GM19455 (cell line): ENCODE measurements around the gene CHRNG.
"Not testable (repeated sequence)": the region's sequence is repeated elsewhere in the genome, so short reads cannot be mapped to it uniquely, and the experiment has no call there.

Experiments used
- ATAC-seq: cut with Tn5 transposase; IDR thresholded peaks from one replicate; pipeline ENCODE4 v1.9.1; 2021; ENCODE audit not compliant: unreplicated experiment

CHRNG gene

DNA sequence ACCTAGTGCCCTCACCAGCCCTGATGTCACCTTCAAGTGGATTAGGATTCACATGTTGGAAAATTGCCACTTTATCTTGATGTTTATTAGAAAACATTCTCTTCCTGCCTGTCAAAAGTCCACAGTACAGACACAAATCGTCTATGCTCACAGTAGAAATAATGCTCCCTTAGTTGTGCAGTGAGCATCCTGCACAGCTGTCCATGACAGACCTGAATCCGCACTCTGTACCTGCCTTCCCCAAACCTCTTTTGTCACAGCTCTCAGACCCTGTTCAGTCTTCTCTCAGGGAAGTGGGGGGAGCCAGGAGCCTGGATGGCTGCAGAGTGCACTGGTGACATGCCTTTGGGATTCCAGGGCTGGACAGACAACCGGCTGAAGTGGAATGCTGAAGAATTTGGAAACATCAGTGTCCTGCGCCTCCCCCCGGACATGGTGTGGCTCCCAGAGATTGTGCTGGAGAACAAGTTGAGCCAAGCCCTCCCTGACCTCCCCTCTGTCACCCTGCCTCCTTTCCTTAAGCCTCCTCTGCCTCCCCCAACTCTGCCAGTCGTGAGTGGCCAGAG lies 11.5 kb upstream of the CHRNG start:
- no peak for ATAC-seq

DNA sequence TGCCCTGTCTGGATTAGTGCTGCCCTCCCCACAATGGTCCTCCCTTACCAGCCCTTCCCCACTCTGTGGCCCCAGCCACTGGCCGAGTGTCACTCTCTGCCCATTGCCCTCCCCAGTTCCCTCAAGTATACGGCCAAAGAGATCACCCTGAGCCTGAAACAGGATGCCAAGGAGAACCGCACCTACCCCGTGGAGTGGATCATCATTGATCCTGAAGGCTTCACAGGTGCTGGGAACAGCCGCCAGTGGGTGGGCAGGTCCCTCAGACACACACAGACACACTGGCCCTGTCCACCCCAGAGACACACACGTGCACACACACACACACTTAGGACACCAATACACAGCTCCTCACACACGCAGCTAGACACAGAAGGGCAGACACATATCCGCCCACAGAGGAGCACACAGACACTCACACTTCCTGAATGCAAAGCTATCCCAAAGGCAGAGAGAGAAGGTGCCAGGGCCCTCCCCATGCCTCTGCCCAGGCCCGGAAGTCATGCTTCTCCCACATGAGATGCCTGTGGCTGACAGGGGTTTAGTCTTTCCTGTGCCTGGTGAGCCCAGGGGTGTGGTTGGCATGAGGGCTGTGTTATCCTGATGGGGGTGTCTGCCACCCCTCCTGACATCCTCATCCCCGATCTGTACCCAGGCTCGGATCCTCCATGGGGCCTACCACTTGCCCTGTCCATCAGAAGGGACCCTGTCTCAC lies 10.6 kb upstream of the CHRNG start:
- ATAC-seq, result no peak

DNA sequence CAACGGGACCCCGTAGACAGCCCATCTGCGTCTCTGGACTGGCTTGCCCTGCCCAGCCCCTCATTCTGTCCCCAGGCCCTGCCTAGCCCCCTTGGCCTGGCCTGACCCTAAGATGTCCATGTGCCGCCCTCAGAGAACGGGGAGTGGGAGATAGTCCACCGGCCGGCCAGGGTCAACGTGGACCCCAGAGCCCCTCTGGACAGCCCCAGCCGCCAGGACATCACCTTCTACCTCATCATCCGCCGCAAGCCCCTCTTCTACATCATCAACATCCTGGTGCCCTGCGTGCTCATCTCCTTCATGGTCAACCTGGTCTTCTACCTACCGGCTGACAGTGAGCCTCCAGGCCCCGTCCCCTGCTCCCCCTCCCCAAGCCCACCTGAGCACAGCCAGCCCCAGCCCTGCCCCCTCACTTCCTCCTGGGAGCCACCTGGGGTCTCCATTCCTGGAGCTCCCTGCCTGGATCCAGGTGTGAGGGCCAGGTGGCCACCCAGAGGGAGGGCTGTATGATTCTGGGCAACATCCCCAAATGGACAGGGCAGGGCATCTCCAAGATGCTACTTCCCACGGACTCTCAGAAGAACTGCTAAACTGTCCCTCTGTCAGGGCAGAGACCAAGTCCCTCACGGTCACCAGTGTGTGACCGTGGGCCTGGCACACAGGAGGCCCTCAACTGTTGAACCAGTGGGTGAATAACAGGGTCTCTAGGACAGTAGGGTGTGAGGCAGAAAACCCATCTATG lies 9.5 kb upstream of the CHRNG start:
- ATAC-seq, result no peak

DNA sequence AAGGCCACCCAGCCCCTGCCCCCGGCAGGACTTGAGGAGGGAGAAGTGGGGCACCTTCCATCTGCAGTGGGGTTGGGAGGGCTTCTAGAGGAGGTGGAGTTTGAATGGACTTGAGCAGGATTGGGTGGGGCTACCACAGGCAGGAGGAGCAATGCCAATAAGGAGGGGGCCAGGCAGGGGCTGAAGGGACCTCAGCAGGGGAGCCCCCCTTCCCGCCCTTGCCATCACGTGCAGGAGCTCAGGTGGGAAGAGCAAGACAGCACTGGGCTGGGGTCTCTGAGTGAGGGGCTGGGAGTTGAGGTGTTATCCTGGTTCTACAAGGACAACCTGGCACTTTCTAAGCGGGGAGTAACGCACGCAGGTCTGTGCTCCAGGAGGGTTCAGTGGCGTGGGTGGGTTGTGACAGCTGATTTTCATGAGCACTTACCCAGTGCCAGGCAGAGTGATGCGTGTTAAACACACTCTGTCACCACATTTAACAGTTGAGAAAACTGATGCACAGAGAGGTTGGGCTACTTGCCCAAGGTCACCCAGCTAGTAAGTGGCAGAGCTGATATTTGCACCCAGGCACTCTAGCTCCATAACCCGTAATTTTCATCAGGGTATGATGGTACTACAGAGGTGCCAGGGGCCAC lies 8.7 kb upstream of the CHRNG start:
- no peak for ATAC-seq

DNA sequence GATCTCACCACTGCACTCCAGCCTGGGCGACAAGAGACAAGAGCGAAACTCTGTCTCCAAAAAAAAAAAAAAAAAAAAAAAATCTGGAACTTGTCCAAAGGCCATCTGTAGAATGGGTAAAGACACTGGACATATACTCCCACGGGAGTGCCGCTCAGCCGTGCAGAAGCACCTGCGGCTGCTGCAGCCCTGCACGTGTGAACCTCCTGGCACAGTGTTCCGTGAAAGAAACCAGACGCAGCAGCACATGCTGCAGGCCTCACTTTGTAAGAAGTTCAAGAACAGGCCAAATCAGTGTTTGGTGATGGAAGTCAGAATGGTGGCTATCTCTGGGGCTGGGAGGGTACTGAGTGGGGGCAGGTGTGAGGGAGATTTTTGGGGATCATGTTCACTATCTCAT lies 7.1 kb upstream of the CHRNG start:
- ATAC-seq, result no peak

DNA sequence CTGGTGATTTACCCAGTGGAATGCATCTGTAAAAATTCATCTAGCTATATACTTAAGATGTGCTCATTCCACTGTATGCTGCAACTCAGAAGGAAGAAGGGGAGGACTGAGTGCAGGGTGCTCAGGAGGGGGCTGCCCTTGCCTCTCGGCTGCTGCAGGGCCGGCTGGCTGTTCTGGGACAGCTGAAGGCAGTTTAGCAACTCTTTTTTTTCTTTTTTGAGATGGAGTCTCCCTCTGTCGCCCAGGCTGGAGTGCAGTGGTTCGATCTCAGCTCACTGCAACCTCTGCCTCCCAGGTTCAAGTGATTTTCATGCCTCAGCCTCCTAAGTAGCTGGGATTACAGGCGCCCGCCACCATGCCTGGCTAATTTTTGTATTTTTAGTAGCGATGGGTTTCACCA lies 6.7 kb upstream of the CHRNG start:
- not testable (repeated sequence) for ATAC-seq

DNA sequence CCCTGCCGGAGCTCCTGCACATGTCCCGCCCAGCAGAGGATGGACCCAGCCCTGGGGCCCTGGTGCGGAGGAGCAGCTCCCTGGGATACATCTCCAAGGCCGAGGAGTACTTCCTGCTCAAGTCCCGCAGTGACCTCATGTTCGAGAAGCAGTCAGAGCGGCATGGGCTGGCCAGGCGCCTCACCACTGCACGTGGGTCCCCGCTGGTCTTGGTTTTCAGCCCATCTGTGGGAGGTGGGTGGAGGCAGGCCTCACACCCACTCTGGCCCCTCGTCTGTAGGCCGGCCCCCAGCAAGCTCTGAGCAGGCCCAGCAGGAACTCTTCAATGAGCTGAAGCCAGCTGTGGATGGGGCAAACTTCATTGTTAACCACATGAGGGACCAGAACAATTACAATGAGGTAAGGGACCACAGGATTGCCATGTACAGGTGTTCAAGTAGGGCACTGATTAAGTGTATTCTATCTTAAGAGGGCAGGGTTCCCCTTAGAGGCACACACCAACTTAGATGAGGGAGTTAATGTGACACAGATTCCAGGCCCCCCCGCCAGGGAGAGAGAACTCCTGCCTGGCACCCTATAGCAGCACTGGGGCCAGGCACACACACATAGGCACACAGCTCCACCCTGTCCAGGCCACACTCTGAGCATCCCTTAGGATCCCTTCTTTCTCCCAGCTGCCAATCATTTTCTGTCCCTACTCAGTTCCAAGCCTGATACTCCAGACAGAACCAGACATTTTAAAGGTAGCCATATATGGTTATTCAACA lies 5.4 kb upstream of the CHRNG start:
- no peak for ATAC-seq

DNA sequence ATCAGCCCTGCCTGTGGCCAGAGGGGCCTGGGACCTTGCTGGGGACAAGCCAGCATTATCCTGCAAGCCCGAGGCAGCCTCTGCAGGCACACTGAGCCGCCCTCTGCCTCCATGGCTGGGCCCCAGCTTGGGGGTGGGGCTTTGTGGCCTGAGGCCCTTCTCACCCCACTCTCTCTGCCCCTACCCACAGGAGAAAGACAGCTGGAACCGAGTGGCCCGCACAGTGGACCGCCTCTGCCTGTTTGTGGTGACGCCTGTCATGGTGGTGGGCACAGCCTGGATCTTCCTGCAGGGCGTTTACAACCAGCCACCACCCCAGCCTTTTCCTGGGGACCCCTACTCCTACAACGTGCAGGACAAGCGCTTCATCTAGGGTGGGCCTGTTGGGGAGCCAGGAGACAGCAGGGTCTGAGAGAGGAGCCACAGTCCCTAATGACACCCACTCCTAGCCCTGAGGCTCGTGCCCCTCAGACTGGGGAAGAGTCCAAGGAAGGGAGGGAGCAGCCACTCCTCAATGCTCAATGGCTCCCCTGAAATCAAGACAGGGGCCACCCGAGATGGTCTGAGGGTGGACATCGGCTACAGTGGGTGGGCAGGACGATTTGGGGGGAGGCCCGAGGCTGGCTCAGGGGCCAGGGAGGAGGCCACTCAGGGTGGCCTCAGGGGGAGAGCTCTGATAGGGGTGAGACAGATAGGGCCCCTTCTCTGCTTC lies 4.4 kb upstream of the CHRNG start:
- no peak for ATAC-seq

DNA sequence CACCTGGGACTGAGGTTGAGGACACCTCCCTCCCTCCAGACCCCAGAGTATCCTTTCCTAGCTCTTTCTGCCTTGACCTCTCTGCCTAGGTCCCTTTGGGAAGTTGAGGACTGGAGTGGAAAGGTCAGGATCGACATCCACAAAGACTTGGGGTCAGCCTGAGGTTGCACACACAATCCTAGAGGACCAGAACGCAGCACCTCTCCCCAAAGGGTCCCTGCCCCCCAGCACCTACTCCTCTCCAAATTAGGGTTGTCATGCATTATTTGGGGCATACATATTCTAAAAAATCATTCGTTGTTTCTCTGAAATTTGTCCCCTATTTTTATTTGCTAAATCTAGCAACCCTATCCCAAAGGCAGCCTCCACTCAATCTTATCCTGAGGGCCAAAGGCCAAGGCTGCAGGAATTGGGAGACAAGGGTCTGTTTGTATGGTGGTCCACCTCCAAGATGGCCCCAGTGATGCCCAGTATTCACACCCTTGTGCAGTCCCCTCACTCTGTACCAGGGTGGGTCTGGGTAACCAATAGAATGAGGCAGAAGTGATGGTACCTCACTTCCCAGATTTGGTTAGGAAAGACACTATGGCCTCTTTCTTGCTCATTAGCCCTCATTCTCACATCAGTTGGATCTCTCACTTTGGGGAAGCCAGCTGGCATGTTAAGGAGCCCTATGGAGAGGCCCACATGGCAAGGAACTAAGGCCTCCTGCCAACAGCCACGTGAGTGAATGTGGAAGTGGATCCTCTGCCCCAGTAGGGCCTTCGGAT lies 3.5 kb upstream of the CHRNG start:
- no peak for ATAC-seq

DNA sequence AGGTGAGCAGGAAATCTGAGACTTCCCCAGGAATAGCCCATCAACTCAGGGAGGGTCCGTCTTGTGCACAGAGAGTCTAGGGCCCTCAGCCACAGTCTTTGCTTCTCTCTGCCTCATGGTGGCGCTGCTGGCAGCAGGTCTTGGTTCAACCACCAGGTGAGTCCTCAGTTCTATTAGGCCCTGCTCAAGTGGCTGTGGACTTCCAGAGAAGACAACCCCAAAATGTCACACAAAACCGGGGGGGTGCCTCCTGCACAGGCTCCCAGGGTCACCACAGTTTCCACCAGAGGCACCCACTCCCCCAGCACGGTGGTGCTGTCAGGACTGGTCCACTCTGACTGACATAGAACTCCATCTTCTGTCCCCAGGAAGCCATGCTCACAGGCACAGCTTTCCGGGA lies 2.4 kb upstream of the CHRNG start:
- ATAC-seq, result no peak

DNA sequence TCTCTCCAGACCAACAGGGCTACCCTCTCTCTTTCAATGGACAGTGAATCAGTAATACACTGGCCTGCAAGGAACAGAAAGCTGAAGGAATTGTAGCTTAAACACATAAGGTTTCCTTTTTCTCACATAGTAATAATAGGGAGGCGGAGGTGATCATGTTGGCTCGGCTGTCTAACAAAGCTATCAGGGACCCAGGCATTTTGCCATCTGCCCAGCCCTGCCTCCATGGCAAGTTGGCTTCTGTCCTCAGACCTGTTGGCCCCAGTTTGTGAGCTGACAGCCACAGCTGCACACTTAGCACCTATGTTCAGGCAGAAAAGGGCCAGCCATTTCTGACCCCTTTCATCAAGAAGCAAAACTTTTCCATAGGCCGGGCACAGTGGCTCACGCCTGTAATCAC lies 2.0 kb upstream of the CHRNG start:
- no peak for ATAC-seq

DNA sequence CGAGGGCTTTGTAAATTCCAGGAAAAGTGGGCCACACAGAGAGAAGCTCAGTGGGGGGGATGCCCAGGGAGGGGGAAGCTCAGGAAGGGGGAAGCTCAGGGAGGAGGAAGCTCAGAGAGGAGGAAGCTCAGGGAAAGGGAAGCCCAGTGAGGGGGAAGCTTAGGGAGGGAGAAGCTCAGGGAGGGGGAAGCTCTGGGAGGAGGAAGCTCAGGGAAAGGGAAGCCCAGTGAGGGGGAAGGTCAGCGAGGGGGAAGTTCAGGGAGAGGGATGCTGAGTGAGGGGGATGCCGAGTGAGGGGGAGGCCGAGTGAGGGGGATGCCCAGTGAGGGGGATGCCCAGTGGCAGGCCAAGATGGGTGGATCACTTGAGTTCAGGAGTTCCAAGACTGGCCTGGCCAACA lies 821 bp upstream of the CHRNG start:
- no peak for ATAC-seq

DNA sequence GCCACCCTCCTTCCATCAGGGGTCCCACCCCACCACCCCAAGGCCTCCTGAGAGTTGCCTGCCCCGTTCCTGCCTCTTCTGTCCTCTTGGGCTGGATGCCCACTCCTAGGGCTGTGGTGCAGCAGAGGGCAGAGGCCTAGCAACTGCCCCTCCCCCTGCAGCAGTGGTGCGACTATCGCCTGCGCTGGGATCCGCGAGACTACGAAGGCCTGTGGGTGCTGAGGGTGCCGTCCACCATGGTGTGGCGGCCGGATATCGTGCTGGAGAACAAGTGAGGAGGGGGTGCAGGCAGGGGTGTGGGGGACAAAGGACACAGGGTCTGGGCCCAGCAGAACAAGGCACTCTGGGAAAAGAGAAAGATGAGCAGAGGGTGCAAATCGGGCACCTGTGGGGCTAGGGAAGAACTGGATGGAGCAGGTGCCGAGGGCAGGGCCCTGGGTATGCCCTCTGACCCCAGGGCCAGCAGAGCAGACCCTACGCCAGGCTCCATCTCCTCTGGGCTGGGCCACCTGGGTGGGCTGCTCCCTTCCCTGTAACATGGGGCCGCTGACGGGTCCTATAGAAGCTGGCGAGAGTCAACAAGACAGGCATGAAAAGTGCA lies 1.0 kb downstream of the CHRNG start:
- ATAC-seq, result no peak

DNA sequence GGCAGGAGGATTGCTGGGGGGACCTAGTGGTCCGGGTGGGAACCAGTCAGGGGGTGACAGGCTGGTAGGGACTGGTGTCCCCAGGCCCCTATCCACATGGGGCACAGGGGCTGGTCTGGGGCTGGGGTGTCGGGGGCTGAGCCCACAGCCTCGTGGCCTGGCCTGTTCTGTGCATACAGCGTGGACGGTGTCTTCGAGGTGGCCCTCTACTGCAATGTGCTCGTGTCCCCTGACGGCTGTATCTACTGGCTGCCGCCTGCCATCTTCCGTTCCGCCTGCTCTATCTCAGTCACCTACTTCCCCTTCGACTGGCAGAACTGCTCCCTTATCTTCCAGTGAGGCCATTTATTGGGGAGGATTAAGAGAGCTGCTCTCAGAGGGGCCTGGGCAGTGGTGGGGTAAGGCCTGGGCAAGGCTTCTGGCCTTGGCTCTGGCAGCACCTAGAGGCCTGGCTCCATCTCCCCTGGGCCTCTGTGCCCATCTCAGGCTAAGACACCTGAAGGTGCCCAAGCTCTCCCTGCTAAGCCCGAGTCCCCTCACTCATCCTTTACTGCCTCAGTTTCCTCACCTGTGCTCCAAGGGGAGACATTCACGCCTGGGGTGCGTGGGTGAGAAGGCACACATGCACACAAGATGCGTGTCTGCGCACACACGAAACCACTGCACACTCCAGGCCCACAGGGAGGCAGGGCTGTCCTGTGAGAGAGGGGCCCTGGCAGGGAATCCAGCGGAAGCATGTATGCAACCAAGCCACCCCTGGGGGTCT lies 1.9 kb downstream of the CHRNG start:
- no peak for ATAC-seq

DNA sequence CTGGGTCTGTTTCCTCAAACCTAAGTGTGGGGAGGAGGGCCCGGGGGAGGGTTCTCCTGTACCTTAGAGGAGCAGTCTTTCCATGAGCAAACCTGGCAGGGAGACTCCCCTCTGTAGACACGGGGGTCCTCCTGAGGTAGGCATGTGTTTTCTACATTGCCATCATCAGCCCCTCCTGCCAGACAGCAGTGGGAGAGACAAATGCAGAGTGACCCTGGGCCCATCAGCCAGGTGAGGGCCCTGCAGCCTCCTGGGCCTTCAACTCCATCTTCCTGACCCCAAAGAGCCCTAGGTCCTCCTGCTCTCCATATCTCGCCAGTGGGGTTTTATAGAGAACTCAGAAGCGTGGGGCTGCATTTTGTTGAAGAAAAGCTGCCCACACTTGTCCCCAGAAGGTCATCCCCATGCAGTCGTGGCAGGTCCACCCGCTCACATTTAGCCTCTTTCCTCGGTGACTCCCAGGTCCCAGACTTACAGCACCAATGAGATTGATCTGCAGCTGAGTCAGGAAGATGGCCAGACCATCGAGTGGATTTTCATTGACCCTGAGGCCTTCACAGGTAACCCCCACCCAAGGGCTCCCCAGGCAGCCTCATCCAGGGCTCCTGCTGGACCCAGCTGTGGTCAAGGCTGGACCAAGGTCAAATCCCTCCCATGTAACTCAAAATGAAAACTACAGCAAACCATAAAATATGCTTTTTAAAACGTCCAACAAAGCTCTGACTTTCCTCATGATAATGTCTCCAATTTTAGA lies 2.6 kb downstream of the CHRNG start:
- no peak for ATAC-seq

DNA sequence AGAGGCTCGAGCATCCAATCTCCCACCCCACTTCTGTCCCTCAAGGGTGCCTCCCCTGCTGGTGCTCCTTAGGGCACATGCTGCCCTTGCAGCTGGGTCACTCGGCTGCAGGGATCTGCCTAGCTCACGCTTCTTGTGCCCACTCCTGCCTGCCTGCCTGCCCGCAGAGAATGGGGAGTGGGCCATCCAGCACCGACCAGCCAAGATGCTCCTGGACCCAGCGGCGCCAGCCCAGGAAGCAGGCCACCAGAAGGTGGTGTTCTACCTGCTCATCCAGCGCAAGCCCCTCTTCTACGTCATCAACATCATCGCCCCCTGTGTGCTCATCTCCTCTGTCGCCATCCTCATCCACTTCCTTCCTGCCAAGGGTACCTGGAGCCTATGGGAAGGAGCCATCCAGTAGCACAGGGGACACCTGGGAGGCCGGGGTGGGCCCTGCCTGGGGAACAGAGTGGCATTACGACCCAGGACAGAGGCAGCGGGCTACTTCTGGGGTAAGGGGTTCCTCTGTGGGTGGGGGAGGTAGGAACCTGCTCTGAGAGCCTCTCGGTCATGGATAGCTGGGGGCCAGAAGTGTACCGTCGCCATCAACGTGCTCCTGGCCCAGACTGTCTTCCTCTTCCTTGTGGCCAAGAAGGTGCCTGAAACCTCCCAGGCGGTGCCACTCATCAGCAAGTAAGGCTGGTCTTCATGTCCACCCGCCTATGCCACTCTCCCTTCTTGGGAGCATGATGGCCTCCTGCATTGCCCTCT lies 3.4 kb downstream of the CHRNG start:
- no peak for ATAC-seq

DNA sequence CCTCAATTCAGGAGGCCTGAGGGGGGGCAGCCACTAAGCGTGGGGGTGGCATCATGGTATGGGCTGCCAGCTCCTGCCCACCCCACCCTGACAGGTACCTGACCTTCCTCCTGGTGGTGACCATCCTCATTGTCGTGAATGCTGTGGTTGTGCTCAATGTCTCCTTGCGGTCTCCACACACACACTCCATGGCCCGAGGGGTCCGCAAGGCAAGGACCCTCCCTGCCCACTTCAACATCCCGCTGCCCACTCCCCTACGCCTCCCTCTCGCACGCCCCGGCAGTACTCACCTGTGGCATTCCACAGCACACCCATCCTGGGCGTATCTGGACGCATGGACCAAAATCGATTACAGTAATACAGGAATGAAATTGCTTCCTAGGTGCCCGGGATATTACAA lies 4.0 kb downstream of the CHRNG start:
- no peak for ATAC-seq
